Mesodermal cell (in vitro differentiated cells): ENCODE results near the gene FAM117B.

ENCODE experiments used
- H3K27ac ChIP-seq: 2 replicates; pipeline ENCODE4 v1.7.0; 2013; ENCODE audit warnings: mild to moderate bottlenecking, low read depth, low read length, moderate library complexity; ENCODE audit not compliant: severe bottlenecking
- H3K36me3 ChIP-seq: 2 replicates; pipeline ENCODE4 v1.7.1; 2013; ENCODE audit warnings: mild to moderate bottlenecking, low read length, moderate library complexity; ENCODE audit not compliant: control insufficient read depth, insufficient read depth
- H3K4me1 ChIP-seq: one replicate; pipeline ENCODE4 v1.7.1; 2013; ENCODE audit warnings: mild to moderate bottlenecking, low read length; ENCODE audit not compliant: insufficient read depth, control insufficient read depth, poor library complexity, severe bottlenecking
- H3K4me3 ChIP-seq: 2 replicates; pipeline ENCODE4 v1.7.0; 2013; ENCODE audit warnings: low read length, control low read depth, mild to moderate bottlenecking; ENCODE audit not compliant: insufficient read depth, poor library complexity, severe bottlenecking; ENCODE audit errors: extremely low read depth
- H3K9me3 ChIP-seq: 2 replicates; pipeline ENCODE4 v1.7.1; 2013; ENCODE audit warnings: mild to moderate bottlenecking, low read length, moderate library complexity; ENCODE audit not compliant: control insufficient read depth
- WGBS, 2 experiments: methylation state at CpG; one replicate each; pipeline ENCODE4 v1.1.5; 2013; ENCODE audit warnings: missing lambda C conversion rate in 2 of 2; ENCODE audit not compliant: insufficient coverage in 2 of 2; 5-methylcytosine and 5-hydroxymethylcytosine counted together

FAM117B gene

DNA sequence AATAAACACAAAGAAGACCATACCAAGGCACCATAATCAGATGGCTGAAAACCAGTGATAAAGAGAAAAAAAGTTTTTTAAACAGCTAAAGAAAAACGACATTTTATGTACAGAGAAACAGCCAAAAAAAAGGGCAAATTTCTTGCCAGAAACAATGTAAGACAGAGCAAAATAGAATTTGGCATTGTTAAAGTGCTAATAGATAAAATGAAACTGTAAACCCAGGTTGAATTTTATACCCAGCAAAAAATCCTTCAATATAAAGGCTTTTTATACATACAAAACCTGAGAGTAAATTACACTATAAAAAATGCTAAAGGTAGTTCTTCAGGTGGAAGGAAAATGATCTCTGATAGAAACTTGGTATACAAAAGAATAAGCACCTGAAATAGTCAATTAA is 45.7 kb downstream of the FAM117B start:
- Histone ChIP-seq H3K27ac (no peak overlapping the region), H3K36me3 (no peaks in the 10 kb centered on the region), H3K4me3 (no peak overlapping the region), H3K9me3 (peaks cover 10% of the 10 kb centered on the region), H3K4me1 (no peaks in the 10 kb centered on the region)
- 100% methylated on average over 1 of the region's 1 CpG; no CpG with 5 or more reads in 1 of the 2 experiments for WGBS, 2 experiments

DNA sequence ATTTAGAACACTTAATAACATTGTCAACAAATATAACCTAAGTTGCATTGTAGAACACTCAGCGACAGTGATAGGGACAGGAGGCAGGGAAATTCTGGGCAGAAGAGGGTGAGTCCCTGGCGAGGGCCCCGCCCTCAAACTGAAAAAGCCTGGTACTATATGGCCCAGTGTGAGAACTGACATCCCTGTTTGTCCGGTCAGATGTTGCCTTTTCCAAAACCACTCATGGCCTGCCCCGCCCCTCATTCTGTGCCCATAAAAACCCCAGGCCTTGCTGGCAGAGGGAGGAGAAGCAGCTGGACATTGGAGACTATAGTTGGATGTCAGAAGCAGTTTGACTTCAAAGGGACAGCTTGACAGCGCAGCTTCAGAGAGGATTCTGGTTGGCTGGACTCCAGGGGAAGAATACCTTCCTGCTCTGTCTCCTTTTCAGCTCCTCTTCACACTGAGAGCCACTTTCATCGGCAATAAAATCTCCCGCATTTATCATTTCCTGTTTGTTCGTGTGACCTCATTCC is 47.0 kb downstream of the FAM117B start:
- Histone ChIP-seq H3K4me3 (no peak overlapping the region), H3K27ac (no peak overlapping the region), H3K4me1 (no peaks in the 10 kb centered on the region), H3K9me3 (peaks cover 10% of the 10 kb centered on the region), H3K36me3 (no peaks in the 10 kb centered on the region)
- WGBS, 2 experiments: 87 to 88% methylated on average over 6 to 7 of the region's 9 CpGs

DNA sequence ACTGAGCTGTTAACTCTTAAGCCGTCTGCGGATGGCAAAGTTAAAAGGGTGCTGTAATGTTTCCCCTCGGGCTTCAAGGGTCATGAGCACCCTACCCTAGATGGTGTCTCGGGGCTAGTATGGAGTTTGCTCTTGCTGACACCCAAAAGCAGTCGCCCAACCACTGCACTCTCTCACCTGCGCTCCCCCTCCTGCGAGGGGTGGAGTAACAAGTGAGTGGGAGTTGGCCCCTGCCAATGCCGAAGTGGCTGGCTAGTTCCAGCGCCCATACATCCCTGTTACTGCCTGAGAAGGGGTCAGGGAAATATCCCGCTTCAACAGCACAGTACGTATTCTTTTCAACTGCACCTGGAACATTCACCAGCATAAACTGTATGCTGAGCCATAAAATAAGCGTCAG is 47.5 kb downstream of the FAM117B start:
- Histone ChIP-seq H3K4me3 (no peak overlapping the region), H3K4me1 (no peaks in the 10 kb centered on the region), H3K27ac (no peak overlapping the region), H3K9me3 (peaks cover 10% of the 10 kb centered on the region), H3K36me3 (no peaks in the 10 kb centered on the region)
- 90 to 100% methylated on average over 8 to 9 of the region's 12 CpGs for WGBS, 2 experiments

DNA sequence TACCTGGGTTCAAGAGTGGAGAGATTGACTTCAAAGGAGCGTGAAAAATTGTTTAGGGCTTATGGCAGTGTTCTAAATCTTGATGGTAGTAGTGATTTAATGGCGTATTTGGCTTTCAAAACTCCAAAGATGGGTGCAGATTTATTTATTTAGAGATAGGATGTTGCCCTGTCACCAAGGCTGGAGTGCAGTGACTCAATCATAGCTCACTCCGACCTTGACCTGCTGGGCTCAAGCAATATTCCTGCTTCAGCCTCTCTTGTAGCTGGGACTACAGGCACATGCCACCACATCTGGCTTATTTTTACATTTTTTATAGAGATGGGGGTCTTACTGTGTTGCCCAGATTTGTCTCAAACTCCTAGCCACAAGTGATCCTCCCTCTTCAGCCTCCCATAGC is 52.5 kb downstream of the FAM117B start:
- no peak overlapping the region for H3K4me3 ChIP-seq
- no peaks in the 10 kb centered on the region for H3K36me3 ChIP-seq
- no peaks in the 10 kb centered on the region for H3K9me3 ChIP-seq
- H3K27ac ChIP-seq: no peak overlapping the region
- 85 to 97% methylated on average over 2 to 3 of the region's 3 CpGs for WGBS, 2 experiments
- no peaks in the 10 kb centered on the region for H3K4me1 ChIP-seq

DNA sequence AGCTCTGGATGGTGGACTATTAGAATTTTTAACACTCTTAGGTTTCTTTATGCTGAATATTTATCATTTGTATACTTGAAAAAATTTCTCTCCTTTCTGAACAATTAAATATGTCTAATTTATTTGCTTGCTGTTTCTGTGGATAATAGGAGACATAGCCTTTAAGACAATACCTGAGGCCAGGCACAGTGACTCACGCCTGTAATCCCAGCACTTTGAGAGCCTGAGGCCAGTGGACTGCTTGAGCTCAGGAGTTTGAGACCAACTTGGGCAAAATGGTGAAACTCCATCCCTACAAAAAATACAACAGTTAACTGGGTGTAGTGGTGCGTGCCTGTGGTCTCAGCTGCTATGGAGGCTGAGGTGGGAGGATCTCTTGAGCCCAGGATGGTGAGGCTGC is 54.7 kb downstream of the FAM117B start:
- 82 to 92% methylated on average over 1 of the region's 2 CpGs for WGBS, 2 experiments
- Histone ChIP-seq H3K9me3 (no peaks in the 10 kb centered on the region), H3K4me3 (no peak overlapping the region), H3K36me3 (no peaks in the 10 kb centered on the region), H3K4me1 (no peaks in the 10 kb centered on the region), H3K27ac (no peak overlapping the region)

DNA sequence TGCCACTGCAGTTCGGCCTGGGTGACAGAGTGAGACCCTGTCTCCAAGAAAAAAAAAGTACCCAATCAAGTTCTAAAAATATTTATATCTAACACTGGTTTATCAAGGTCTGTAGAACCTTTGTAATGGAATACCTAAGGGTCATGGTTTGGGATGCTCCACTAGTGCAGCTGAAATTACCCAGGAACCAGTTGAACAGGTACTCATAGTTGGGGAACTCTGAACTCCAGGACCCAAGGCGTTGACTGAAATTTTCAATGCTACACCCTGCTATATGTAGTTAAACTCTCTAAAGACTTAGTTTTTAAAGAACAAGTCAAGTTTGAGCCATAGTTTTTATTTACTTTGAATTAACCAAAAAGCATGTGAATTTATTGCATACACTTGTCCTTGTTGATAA is 55.1 kb downstream of the FAM117B start:
- Histone ChIP-seq H3K36me3 (no peaks in the 10 kb centered on the region), H3K4me1 (no peaks in the 10 kb centered on the region), H3K9me3 (no peaks in the 10 kb centered on the region), H3K4me3 (no peak overlapping the region), H3K27ac (no peak overlapping the region)
- no CpG with 5 or more reads among the region's 2 CpGs for WGBS, 2 experiments

DNA sequence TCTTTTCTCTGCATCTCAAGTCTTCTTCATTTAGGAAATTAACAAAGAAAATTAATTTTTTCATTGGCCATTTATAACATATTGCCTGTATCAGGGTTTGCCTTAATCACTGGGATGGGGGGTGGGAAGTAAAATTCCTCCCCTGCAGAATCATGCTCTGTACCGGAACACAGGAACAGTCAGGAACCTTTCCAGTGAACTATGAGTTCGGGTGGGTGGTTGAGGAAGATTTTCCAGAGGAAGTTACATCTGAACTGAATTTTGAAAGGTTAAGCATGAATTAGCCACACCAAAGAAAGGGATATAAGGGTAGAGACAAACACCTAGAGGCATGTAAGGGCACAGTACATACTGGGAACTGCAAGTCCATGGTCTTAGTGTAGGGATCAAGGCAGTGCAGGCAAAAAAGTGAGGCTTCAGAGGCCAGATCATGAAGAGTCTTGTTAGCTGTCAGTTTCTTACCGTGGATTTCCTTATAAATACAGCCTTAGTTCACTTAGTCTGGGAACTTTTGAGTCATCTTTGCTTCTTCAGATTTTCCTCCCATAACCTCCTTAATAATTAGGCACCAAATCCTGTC is 55.6 kb downstream of the FAM117B start:
- Histone ChIP-seq H3K4me1 (no peaks in the 10 kb centered on the region), H3K4me3 (no peak overlapping the region), H3K27ac (no peak overlapping the region), H3K9me3 (no peaks in the 10 kb centered on the region), H3K36me3 (no peaks in the 10 kb centered on the region)
- WGBS, 2 experiments: 97% methylated on average over 3 of the region's 3 CpGs

DNA sequence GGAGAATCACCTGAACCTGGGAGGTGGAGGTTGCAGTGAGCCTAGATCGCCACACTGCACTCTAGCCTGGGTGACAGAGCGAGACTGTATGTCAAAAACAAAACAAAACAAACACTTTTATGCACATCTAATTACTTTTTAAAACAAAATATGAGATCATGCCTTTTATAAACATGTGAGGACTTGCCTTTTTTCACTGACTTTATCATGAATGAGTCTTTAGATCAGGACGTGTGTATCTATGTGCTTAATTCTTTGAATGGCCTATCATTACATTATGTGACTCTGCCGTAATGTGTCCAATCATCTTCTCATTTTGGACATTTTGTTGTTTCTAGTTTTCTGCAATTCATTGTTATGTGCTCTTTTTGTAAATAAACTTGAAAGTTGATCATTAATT is 58.7 kb downstream of the FAM117B start:
- WGBS, 2 experiments: 96 to 100% methylated on average over 1 to 3 of the region's 4 CpGs
- H3K4me3 ChIP-seq: no peak overlapping the region
- H3K4me1 ChIP-seq: no peaks in the 10 kb centered on the region
- no peaks in the 10 kb centered on the region for H3K9me3 ChIP-seq
- H3K36me3 ChIP-seq: peaks cover 20% of the 10 kb centered on the region
- H3K27ac ChIP-seq: no peak overlapping the region

DNA sequence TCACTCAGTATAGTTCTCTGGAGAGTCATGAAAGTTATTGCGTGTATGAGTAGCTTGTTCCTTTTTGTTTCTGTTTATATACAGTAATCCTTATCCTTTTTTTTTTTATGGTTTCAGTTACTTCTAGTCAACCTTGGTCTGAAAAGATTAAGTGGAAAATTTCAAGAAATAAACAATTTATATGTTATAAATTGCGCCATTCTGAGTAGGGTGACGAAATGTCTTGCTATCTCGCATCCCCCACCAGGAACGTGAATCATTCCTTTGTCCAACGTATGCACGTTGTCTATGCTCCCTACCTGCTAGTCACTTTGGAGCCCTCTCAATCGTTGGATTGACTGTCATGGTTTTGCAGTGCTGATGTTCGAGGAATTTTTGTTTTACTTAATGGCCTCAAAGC is 60.4 kb downstream of the FAM117B start:
- Histone ChIP-seq H3K4me3 (no peak overlapping the region), H3K9me3 (no peaks in the 10 kb centered on the region), H3K27ac (no peak overlapping the region), H3K36me3 (peaks cover 20% of the 10 kb centered on the region), H3K4me1 (no peaks in the 10 kb centered on the region)
- WGBS, 2 experiments: 92 to 98% methylated on average over 6 of the region's 9 CpGs

DNA sequence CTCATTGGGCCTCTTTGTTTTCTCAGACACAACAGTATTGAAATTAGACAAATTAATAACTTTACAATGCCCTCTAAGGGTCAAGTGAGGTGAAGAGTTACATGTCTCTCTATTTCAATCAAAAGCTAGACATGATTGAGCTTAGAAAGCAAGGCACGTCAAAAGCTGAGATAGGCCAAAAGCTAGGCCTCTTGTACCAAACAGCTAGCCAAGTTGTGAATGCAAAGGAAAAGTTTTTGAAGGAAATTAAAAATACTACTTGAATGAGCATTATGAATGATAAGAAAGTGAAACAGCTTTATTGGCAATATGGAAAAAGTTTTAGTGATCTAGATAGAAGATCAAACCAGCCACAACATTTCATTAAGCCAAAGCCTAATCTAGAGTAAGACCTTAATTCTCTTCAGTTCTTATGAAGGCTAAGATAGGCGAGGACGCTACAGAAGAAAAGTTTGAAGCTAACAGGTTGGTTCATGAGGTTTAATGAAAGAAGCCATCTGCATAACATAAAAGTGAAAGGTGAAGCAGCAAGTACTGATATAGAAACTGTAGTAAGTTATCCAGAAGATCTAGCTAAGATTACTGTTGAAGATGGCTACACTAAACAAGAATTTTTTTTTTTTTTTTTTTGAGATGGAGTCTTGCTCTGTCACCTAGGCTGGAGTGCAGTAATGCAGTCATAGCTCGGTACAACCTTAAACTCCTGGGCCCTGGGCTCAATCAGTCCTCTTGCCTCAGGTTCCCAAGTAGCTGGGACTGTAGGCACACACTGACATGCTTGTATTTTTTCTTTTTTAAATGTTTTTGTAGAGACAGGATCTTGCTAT is 65.5 kb downstream of the FAM117B start:
- Histone ChIP-seq H3K36me3 (peaks cover 20% of the 10 kb centered on the region), H3K27ac (no peak overlapping the region), H3K4me1 (no peaks in the 10 kb centered on the region), H3K9me3 (no peaks in the 10 kb centered on the region), H3K4me3 (no peak overlapping the region)
- 100% methylated on average over 2 to 3 of the region's 4 CpGs for WGBS, 2 experiments

DNA sequence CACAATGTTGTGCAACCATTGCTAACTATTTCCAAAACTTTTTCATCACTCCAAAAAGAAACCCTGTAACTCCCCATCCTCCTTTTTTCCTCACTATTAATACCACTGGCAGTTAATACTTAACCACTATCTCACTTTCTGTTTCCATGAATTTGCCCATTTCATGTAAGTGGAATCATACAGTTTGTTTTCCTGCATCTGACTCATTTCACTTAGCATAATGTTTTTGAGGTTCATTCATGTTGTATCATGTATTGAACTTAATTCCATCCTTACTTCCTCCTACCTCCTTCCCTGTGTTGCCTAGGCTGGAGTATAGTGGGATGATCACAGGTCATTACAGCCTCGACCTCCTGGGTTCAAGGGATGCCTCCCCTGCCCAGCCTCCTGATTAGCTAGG is 68.3 kb downstream of the FAM117B start:
- Histone ChIP-seq H3K4me1 (no peaks in the 10 kb centered on the region), H3K36me3 (no peaks in the 10 kb centered on the region), H3K27ac (no peak overlapping the region), H3K9me3 (no peaks in the 10 kb centered on the region), H3K4me3 (no peak overlapping the region)
- WGBS, 2 experiments: 71% methylated on average over 1 of the region's 1 CpG; no CpG with 5 or more reads in 1 of the 2 experiments
